Activated CD8-positive, alpha-beta memory T cell treated with anti-CD3 and anti-CD28 coated beads for 4 hours (primary cell): ENCODE measurements around the gene ATP8B3.

Experiments used
- DNase-seq, 2 donors: peaks; one replicate each; pipeline ENCODE4 v3.0.0-alpha.2; 2020; ENCODE audit warnings: low read depth in 2 of 2

Gene ATP8B3

GRCh38 chr19:1850809-1851653 is 39.0 kb upstream of the ATP8B3 start:
- no peak for DNase-seq

- no peak for DNase-seq
Observed at GRCh38 chr19:1849886-1850398, 37.9 kb upstream of the ATP8B3 start.

DNA sequence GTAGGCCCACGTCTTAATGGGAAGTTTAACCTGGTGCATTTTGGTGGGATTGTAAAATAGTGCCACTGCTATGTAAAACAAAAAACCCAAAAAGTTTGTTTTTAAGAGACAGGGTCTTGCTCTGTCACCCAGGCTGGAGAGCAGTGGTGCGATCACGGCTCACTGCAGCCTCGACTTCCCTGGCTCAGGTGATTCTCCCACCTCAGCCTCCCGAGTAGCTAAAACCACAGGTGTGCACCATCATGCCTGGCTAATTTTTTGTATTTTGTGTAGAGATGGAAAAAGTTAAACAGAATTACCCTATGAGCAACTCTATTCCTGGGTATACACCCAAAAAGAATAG is 37.0 kb upstream of the ATP8B3 start:
- no peak for DNase-seq

DNA sequence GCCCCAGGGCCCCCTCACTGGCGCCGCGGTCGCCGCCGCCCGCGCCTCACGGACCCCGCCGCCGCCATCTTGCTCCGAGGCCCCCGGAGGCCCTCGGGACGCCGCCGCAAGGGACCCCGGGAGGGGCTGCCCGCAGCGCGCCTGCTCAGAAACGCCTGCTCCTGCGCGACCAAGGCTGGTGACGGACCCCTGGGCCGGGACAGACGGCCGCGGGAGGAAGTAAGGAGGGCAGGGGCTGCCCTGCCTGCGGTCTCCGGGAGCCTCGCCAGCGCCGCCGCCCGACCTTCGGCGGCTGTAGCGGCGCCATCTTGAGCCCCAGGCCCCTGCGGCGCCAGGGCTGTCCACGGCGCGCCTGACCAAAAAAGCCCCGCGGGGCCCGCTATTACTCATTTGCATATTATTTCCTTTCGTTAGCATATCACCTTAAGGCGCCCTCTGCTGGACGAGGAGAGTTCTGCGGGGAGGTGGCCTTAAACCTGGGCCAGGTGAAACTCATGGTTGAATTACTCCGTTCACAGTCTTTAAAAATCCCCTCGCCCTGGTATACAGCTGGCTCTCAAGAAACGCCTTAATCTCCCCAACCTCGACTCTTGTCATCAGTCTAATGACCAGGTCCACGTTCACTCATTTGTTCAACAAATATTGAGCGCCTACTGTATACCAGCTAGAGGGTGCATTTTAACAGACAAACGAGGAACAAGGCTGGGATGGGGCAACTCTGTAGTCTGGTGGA is 36.5 kb upstream of the ATP8B3 start, which contains the start of gene REXO1:
TSS of gene REXO1 (minus strand) at position 85 of the 733 bp plus-strand sequence. CDS start 125 bp downstream, outside the sequence.
- DNase-seq = peak; percentile 95 to 97

DNA sequence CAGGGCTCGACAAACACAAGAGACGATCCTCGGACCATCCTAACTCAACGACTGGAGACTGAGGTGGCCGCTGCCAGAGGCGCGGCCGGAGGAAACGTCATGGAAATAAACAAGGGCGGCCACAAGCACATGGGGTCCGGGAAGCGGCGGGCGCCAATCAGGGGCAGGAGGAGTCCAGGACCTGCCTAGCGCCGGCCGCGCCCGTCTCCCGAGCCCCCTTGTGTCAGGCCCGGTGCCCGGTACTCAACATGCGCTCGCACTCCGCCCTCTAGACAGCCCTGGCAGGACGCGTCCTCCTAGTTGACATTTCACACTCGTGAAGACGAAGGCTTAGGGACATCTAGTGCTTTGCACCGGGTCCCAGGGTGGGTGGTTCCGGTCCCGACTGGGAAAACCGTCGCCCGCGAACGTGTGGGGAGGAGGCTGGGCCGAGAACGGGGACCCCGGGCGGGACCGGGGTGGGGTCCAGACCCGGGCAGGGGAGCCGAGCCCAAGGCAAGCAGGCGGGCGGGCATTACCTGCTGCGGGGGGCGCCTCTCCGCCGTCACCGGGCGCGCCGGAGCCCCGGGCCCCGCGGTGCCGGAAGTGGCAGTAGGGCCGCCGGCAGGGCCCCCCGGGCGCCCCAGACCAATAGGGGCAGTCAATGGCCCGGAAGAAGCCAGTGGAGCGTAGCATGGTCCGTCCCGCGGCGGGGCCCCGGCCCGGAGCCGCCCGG is 35.8 kb upstream of the ATP8B3 start:
- DNase-seq = no peak

GRCh38 chr19:1847348-1847683 is 35.2 kb upstream of the ATP8B3 start:
- no peak for DNase-seq

DNA sequence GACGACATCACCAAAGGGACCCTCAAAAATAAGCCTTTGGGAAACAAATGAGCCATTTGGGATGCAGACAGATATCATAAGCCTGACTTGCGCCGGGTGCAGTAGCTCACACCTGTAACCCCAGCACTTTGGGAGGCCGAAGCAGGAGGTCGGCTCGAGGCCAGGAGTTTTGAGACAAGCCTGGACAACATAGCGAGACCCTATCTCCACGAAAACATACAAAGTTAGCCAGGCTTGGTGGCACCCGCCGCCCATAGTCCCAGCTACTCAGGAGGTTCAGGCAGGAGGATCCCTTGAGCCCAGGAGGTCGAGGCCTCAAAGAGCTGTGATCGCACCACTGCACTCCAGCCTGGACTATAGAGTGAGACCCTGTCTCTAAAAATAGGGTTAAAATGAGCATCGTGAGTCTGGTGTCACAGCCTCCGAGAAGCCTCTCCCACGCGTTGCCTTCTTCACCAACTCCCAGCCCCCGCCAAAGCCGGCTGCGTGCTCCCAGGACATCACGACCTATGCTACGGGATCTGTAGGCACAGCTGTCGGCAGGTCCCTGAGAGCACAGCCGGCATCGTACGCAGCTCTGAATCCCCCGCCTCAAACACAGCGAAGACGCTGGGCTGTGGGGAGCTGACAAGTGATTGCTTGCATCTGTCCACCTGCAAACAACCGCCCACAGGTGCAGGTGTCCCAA is 34.6 kb upstream of the ATP8B3 start:
- no peak for DNase-seq

GRCh38 chr19:1845642-1846041 is 33.6 kb upstream of the ATP8B3 start:
- DNase-seq = no peak

GRCh38 chr19:1845125-1845515 is 33.0 kb upstream of the ATP8B3 start:
- DNase-seq = no peak

- no peak for DNase-seq
Observed at GRCh38 chr19:1844513-1845124, 32.5 kb upstream of the ATP8B3 start.

DNA sequence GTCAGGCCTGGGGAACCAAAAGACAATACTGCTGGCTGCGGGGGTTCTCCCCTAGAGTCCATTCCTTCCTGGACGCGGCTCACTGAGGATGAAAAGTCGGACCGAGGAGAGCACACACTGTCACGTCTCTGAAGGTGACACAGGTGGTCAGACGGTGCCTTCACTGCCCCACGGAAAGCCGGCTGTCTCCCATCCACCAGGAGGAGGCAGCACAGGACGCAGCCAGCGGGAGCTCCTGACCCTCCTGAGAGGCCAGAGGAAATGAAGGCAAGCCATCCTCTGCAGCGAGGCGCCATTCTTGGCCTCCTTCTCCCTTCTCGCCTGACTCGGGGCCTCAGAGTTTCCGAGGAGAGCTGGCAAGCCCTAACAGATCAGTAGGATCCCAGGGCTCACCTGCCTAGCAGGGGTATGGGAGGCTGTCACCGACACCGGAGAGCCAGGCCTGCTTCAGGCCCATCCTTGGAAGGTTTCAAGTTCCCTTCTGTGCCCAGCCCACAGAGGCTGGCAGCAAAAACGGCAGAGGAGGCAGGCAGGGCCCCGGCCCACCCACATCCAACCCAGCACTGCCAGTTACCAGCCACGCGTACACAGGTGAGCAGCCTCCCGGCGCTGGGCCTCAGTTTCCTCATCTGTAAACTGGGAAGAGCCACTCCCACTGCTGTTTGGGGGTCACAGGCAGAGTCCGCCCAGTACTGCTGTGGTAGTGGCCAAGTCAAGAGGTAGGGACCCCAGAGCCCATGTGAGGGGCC is 31.7 kb upstream of the ATP8B3 start:
- DNase-seq = no peak

DNA sequence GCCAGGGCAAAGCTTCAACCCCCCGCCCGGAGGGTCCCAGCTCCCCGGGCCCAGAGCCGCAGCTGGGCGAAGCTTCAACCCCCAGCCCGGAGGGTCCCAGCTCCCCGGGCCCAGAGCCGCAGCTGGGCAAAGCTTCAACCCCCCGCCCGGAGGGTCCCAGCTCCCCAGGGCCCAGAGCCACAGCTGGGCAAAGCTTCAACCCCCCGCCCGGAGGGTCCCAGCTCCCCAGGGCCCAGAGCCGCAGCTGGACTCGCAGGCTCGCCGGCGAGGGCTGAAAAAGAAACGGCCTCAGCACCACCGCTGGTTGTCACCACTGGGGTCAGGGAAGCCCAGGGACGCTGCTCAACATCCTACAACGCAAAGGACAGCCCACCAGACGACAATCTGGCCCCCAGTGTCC is 31.0 kb upstream of the ATP8B3 start:
- no peak for DNase-seq

DNA sequence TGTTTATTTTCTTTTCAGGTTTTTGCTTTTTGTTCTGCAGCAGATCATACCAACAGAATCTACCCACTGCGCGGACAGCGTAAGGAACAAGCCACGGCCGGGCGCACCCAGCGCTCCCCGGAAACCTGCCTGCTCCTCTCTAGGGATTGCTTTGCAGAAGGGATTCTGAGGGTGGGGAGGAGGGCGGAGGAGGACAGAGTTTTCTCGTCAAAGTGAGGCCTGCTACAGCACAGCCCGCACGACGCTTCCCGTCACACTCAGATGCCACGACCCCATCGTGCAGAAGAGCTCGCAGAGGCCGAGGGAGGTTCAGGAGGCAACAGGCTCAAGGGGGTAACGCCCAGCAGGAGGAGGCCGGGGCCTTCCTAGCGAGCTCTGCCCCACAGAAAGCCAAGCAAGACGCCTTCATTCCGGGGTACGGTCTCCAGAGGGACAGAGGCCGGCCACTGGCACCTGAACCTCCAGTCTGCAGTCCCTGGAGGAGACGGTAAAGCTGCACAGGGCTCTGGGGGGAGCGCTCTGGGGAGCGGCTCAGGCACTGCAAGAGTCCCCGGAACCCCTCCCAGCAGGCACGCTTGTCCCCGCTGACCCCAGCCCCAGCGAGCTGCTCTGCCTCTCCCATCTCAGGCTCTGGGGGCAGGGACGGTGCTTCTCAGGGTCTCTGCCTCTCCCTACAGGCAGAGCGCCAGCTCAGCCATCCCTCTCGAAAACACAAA is 29.3 kb upstream of the ATP8B3 start:
- no peak for DNase-seq

- no peak for DNase-seq
Observed at GRCh38 chr19:1840541-1841115, 28.6 kb upstream of the ATP8B3 start.

DNA sequence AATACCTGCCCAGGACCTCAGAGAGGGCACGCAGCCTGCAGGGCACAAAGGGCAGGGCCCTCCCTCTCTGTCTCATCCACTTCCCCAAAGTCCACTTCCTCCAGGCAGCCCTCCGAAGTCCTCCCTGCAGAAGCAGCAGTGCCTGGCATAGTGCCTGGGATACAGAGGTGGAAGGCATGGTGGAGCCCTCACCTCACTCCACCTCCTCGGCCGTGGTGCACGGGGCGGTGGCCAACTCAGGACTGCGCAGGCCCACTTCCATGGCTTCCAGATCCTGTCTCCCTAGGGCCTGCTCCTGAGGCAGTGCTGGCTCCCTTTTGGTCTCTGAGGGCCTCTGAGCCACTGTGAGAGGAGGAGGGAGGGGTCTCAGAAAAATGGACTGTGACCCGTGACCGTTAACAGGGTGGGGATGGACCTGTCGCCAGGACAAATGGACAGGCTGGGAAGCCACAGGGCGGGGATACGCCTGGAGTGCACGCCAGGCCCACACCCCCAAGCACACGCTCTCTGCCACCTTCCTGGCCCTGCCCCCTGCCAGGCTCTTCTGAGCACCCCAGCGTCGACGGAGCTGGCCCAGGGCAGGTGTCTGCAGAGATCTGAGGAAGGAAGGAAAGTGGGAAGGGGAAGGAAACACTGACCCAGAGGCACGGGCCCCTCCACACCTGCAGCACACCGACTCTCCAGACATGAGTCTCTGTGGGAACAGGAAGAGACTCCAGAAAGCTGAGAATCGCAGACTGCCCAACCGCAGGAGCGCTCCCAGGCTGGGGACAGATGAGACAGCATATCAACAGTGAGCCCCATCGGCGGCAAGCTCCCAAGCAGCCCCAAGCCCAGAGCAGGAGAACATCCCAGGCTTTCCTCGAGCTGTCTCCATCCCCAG is 27.8 kb upstream of the ATP8B3 start:
- no peak for DNase-seq

DNA sequence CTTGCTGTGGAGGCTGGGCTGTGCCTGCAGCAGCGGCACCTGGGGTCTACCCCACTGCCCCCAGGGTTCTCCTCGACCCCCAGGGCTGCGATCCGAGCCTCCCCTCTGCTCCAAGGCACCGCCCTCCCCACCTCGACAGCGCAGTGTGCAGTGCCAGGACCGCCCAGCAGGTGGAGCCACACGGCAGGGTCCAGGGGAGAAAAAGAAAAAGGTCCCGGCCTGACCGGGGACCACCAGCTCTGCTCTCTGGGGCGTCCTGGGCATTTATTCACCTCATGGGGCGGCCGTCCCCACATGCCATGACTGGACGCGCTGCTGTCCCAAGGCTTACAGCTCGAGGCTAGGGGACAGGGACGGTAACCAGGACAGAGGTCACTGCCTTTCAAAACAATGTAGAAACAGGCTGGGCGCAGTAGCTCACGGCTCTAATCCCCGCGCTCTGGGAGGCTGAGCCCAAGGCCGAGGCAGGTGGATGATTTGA is 25.6 kb upstream of the ATP8B3 start:
- no peak for DNase-seq

DNA sequence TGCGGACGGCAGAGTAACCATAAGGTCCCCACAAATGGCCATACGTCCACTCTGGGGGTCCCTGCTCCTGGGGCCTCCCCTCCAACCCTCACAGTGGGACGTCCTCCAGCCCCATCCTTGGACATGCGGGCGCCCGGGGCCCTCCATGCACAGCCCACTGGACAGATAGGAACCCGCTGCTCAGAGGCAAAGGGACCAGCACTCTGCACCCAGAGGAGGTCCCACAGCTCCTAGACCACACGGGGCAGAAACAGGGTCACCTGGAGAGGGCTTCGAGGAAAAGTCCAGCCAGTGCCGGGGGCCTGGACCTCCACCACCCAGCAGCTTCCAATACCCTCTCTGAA is 25.1 kb upstream of the ATP8B3 start:
- DNase-seq = no peak

GRCh38 chr19:1836458-1837221 is 24.6 kb upstream of the ATP8B3 start:
- no peak for DNase-seq
